B cell (primary cell): ENCODE measurements around the gene FAM120AOS.

Experiments used
- CTCF ChIP-seq: fragments of 200-600 bp; IDR thresholded peaks from one replicate; pipeline ENCODE4 v1.8.0; 2022; ENCODE audit warnings: antibody characterized with exemption, mild to moderate bottlenecking
- EZH2 ChIP-seq: IDR thresholded peaks from 2 replicates; pipeline ENCODE4 v1.6.1; 2012; ENCODE audit warnings: borderline replicate concordance, low read depth, mild to moderate bottlenecking, moderate library complexity, low read length; ENCODE audit not compliant: insufficient read depth, poor library complexity, severe bottlenecking

GRCh38 chr9:93457006-93457405, 3.6 kb upstream of the FAM120AOS start:
- TF ChIP-seq CTCF, result no peak
- TF ChIP-seq EZH2, result no peak
